HG02970 (cell line): ENCODE measurements around the gene EGR1.
A peak's percentile ranks its signal among the peaks of the same experiment; 100 is the strongest.
"Not testable (repeated sequence)": the region's sequence is repeated elsewhere in the genome, so short reads cannot be mapped to it uniquely, and the experiment has no call there.

Source experiments
- ATAC-seq: cut with Tn5 transposase; IDR thresholded peaks from one replicate; pipeline ENCODE4 v1.9.1; 2021; ENCODE audit warnings: mild to moderate bottlenecking, moderate library complexity, moderate number of reproducible peaks; ENCODE audit not compliant: unreplicated experiment, low FRiP score

The EGR1 gene

GRCh38 chr5:138468966-138469539, 3.8 kb downstream of the EGR1 start:
- ATAC-seq = no peak

GRCh38 chr5:138469540-138470321, 4.5 kb downstream of the EGR1 start:
- ATAC-seq = no peak

- ATAC-seq = no peak
These were observed 5.2 kb downstream of the EGR1 start for GRCh38 chr5:138470322-138471051.

- no peak for ATAC-seq
These were observed 5.7 kb downstream of the EGR1 start for GRCh38 chr5:138471052-138471361.

- no peak for ATAC-seq
These were observed 7.1 kb downstream of the EGR1 start for GRCh38 chr5:138472353-138472752.

GRCh38 chr5:138473151-138473550, 7.9 kb downstream of the EGR1 start:
- ATAC-seq = not testable (repeated sequence)

- ATAC-seq = no peak
These were observed 11.6 kb downstream of the EGR1 start for GRCh38 chr5:138476918-138477317.

GRCh38 chr5:138482638-138483037, 17.4 kb downstream of the EGR1 start:
- no peak for ATAC-seq

GRCh38 chr5:138488481-138488945, 23.2 kb downstream of the EGR1 start:
- ATAC-seq = no peak

- ATAC-seq = no peak
These were observed 24.4 kb downstream of the EGR1 start for GRCh38 chr5:138489683-138490061.

- ATAC-seq = no peak
These were observed 25.5 kb downstream of the EGR1 start for GRCh38 chr5:138490648-138491283.

- ATAC-seq = no peak
These were observed 26.0 kb downstream of the EGR1 start for GRCh38 chr5:138491284-138491648.

GRCh38 chr5:138491669-138492559, 26.6 kb downstream of the EGR1 start:
- peak; percentile 92 for ATAC-seq

GRCh38 chr5:138492560-138493045, 27.3 kb downstream of the EGR1 start:
- no peak for ATAC-seq

- no peak for ATAC-seq
These were observed 30.1 kb downstream of the EGR1 start for GRCh38 chr5:138495351-138495750.

- no peak for ATAC-seq
These were observed 33.1 kb downstream of the EGR1 start for GRCh38 chr5:138498376-138498775.

- ATAC-seq = no peak
These were observed 36.8 kb downstream of the EGR1 start for GRCh38 chr5:138502121-138502520.

GRCh38 chr5:138502521-138502920, 37.2 kb downstream of the EGR1 start:
- ATAC-seq = no peak

- no peak for ATAC-seq
These were observed 38.4 kb downstream of the EGR1 start for GRCh38 chr5:138503487-138504270.
